Testis (tissue), 2 donors: Measurements from ENCODE around the gene STRN.

Experiments used
- CTCF ChIP-seq, 3 experiments: fragments of 450-650 bp in 2 of 3; fragments of 200-600 bp in 1 of 3; sonication (generic) in 1 of 3; IDR thresholded peaks; one replicate each; pipeline ENCODE4 v1.5.1; 2016 to 2019; ENCODE audit warnings: antibody characterized with exemption in 3 of 3, mild to moderate bottlenecking in 2 of 3, moderate library complexity in 1 of 3
- POLR2A ChIP-seq: fragments of 450-650 bp; IDR thresholded peaks from one replicate; pipeline ENCODE4 v1.6.1; 2017; ENCODE audit warnings: antibody characterized with exemption, mild to moderate bottlenecking, moderate library complexity

GRCh38 chr2:36878429-36878828, 87.9 kb downstream of the STRN start:
- TF ChIP-seq POLR2A, result no peak
- TF ChIP-seq CTCF (IDR thresholded peaks at IDR 0.05), result no peak
